Lung (tissue), 12 donors: ENCODE data around the gene CPXM2. TPM values are rescaled to one million over a fixed set of nuclear protein-coding genes. Genes with fewer than 3 reads are reported as not detected.

Experiments
- ATAC-seq: fragments of 200-7000 bp; cut with Tn5 transposase; one replicate; pipeline ENCODE4 v1.9.1; 2020; ENCODE audit warnings: moderate number of reproducible peaks; ENCODE audit not compliant: insufficient read depth, low FRiP score
- DNase-seq, 3 donors: peaks; one replicate each; pipeline ENCODE4 v3.0.0-alpha.2; 2013 to 2017
- H3K27ac ChIP-seq, 2 donors: one replicate each; pipeline ENCODE4 v1.5.1; 2013; ENCODE audit warnings: mild to moderate bottlenecking in 2 of 2, moderate library complexity in 2 of 2, control low read depth in 1 of 2, inconsistent platforms in 1 of 2, low read depth in 1 of 2, low read length in 1 of 2
- H3K27me3 ChIP-seq, 3 donors: one replicate each; pipeline ENCODE4 v1.5.1; 2013; ENCODE audit warnings: low read length in 2 of 3; ENCODE audit not compliant: control insufficient read depth in 3 of 3, insufficient read depth in 3 of 3
- H3K36me3 ChIP-seq, 4 donors: one replicate each; pipeline ENCODE4 v1.5.1; 2013; ENCODE audit warnings: low read length in 4 of 4, mild to moderate bottlenecking in 1 of 4, moderate library complexity in 1 of 4; ENCODE audit not compliant: control insufficient read depth in 4 of 4, insufficient read depth in 4 of 4
- H3K4me1 ChIP-seq, 5 donors: one replicate each; pipeline ENCODE4 v1.5.1; 2013; ENCODE audit warnings: low read length in 5 of 5, mild to moderate bottlenecking in 2 of 5, moderate library complexity in 1 of 5; ENCODE audit not compliant: control insufficient read depth in 5 of 5, insufficient read depth in 5 of 5
- H3K4me3 ChIP-seq: one replicate; pipeline ENCODE4 v1.5.1; 2013; ENCODE audit warnings: mild to moderate bottlenecking, control low read depth, moderate library complexity
- H3K9ac ChIP-seq, 2 donors: one replicate each; pipeline ENCODE4 v1.5.1; 2013; ENCODE audit warnings: low read length in 2 of 2, control low read depth in 1 of 2; ENCODE audit not compliant: insufficient read depth in 1 of 2
- H3K9me3 ChIP-seq, 4 donors: one replicate each; pipeline ENCODE4 v1.5.1; 2013; ENCODE audit warnings: low read length in 3 of 4, mild to moderate bottlenecking in 1 of 4, moderate library complexity in 1 of 4; ENCODE audit not compliant: control insufficient read depth in 4 of 4, insufficient read depth in 3 of 4
- WGBS, 2 donors: extraction: QIAGEN DNeasy Blood & Tissue Kit; methylation state at CpG; one replicate each; pipeline ENCODE4 v1.1.7; 2013; 5-methylcytosine and 5-hydroxymethylcytosine counted together
- polyA plus RNA-seq, 2 donors: library from polyadenylated mRNA; stranded (reverse); fragments of 200-250 nt; gene quantifications; one replicate each; pipeline ENCODE4 v1.2.1, GENCODE V29; 2013
- total RNA-seq, 2 donors: library from RNA; depleted of rRNA in 1 of 2; stranded (reverse); fragments of >200 nt in 1 of 2; gene quantifications; one replicate each; pipeline ENCODE4 v1.2.1, GENCODE V29; 2014 to 2021
- TF ChIP-seq, protein P1 (sequence below): IDR thresholded peaks from 2 replicates; pipeline ENCODE4 v1.5.1; 2012; ENCODE audit warnings: mild to moderate bottlenecking; ENCODE audit errors: control extremely low read depth, extremely low read depth
- donor health status: control.
- donor health status: control.
- donor health status: Bipolar disorder and iron deficiency.
- donor health status: healthy.
- donor health status: DM: yes; HTN: yes; CAD: no.

The CPXM2 gene
- total and polyA plus RNA-seq, 4 donors: 0.66 to 5.0 (median 2.1) TPM

- no peaks in the 10 kb centered on the region for H3K36me3 ChIP-seq
- H3K27me3 ChIP-seq: no peaks in the 10 kb centered on the region
- TF ChIP-seq, protein P1, sequence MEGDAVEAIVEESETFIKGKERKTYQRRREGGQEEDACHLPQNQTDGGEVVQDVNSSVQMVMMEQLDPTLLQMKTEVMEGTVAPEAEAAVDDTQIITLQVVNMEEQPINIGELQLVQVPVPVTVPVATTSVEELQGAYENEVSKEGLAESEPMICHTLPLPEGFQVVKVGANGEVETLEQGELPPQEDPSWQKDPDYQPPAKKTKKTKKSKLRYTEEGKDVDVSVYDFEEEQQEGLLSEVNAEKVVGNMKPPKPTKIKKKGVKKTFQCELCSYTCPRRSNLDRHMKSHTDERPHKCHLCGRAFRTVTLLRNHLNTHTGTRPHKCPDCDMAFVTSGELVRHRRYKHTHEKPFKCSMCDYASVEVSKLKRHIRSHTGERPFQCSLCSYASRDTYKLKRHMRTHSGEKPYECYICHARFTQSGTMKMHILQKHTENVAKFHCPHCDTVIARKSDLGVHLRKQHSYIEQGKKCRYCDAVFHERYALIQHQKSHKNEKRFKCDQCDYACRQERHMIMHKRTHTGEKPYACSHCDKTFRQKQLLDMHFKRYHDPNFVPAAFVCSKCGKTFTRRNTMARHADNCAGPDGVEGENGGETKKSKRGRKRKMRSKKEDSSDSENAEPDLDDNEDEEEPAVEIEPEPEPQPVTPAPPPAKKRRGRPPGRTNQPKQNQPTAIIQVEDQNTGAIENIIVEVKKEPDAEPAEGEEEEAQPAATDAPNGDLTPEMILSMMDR: no peak
- WGBS, 2 donors: 83 to 88% methylated on average over 4 of the region's 4 CpGs
- no peaks in the 10 kb centered on the region for H3K4me1 ChIP-seq
- ATAC-seq (no peak), DNase-seq (no peak)
- H3K9me3 ChIP-seq: peaks cover 0 to 6% (median 0%) of the 10 kb centered on the region in 4 donors
- no peak overlapping the region for H3K4me3 ChIP-seq
- H3K9ac ChIP-seq: no peak overlapping the region
- no peak overlapping the region for H3K27ac ChIP-seq
These were observed 14.7 kb upstream of the CPXM2 start for GRCh38 chr10:123906296-123906695.

DNA sequence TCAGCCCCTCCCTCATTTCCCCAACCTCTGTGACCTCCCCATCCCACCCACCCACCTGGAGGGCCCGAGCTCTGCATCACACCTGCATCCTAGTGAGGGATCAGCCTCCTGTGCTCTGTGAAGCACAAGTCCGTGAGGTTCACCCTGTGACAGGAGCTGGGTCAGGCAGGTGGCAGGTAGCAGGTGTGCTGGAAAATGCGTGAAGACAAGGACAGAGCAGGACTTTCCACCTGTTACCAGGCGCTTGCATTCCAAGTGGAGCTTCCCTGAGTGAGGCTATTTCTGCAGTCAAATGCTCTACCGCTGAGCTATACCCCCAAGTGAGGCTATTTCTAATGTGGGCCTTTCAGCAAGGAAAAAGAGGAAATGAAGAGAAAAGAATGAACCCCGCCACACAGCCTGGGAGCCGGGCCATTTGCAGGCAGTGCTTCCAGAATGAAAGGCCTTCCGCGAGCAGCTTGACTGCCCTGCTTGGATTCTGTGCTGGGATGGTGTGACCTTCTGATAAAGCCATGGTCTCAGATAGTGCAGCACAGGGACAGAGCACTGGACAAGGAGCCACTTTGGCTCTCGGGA lies 13.3 kb upstream of the CPXM2 start:
- no peaks in the 10 kb centered on the region for H3K27me3 ChIP-seq
- WGBS, 2 donors: 59 to 70% methylated on average over 10 of the region's 10 CpGs

GRCh38 chr10:123903621-123904020 lies 12.0 kb upstream of the CPXM2 start:
- H3K9ac ChIP-seq: no peak overlapping the region
- DNase-seq (no peak), ATAC-seq (no peak)
- peaks cover 0 to 4% (median 1%) of the 10 kb centered on the region in 4 donors for H3K9me3 ChIP-seq
- H3K36me3 ChIP-seq: no peaks in the 10 kb centered on the region
- TF ChIP-seq, protein P1: no peak
- H3K27me3 ChIP-seq: no peaks in the 10 kb centered on the region
- no peak overlapping the region for H3K27ac ChIP-seq
- no peak overlapping the region for H3K4me3 ChIP-seq
- no peaks in the 10 kb centered on the region for H3K4me1 ChIP-seq
- 59 to 74% methylated on average over 5 of the region's 5 CpGs for WGBS, 2 donors

More for the DNA sequence above, 13.3 kb upstream of the CPXM2 start:
- Histone ChIP-seq H3K4me3 (no peak overlapping the region), H3K36me3 (no peaks in the 10 kb centered on the region), H3K27ac (no peak overlapping the region), H3K9me3 (peaks cover 0 to 4% (median 1%) of the 10 kb centered on the region in 4 donors), H3K4me1 (no peaks in the 10 kb centered on the region), H3K9ac (no peak overlapping the region)
- TF ChIP-seq, protein P1: no peak
- no peak for DNase-seq
- no peak for ATAC-seq

- WGBS, 2 donors: 88 to 97% methylated on average over 4 of the region's 4 CpGs
- no peak overlapping the region for H3K4me3 ChIP-seq
- H3K9me3 ChIP-seq: peaks cover 0 to 4% (median 1%) of the 10 kb centered on the region in 4 donors
- H3K36me3 ChIP-seq: no peaks in the 10 kb centered on the region
- no peaks in the 10 kb centered on the region for H3K4me1 ChIP-seq
- TF ChIP-seq, protein P1: no peak
- no peak overlapping the region for H3K9ac ChIP-seq
- ATAC-seq (no peak), DNase-seq (no peak)
- no peaks in the 10 kb centered on the region for H3K27me3 ChIP-seq
- H3K27ac ChIP-seq: no peak overlapping the region
These were observed 10.0 kb upstream of the CPXM2 start for GRCh38 chr10:123901621-123902020.
